PC-3 (cell line): ENCODE data around the gene TMEM229B. TPM values are rescaled to one million over a fixed set of nuclear protein-coding genes. Genes with fewer than 3 reads are reported as not detected.

Source experiments
- ATAC-seq: fragments of 200-7000 bp; cut with Tn5 transposase; 2 replicates; pipeline ENCODE4 v1.9.1; 2020; ENCODE audit warnings: mild to moderate bottlenecking, moderate library complexity
- BruUV-seq: library from RNA; stranded (reverse); fragments of 400-500 nt; replicated peaks from 2 replicates; lab custom pipeline; 2021; lab: Mats Ljungman, UMichigan
- CTCF ChIA-PET: fragments of 300-600 bp; sonication (Branson Sonifier 250); formaldehyde crosslinking; loops from one replicate; lab custom pipeline; 2022; ENCODE audit warnings: antibody characterized with exemption; lab: Charles Lee
- POLR2A ChIA-PET: fragments of 300-600 bp; sonication (Branson Sonifier 250); formaldehyde crosslinking; loops from one replicate; lab custom pipeline; 2022; ENCODE audit warnings: antibody characterized with exemption; ENCODE audit not compliant: unreplicated experiment; lab: Charles Lee
- DNase-seq: peaks from one replicate; pipeline ENCODE4 v3.0.0-alpha.2; 2015
- H2AFZ ChIP-seq: fragments of 300-600 bp; sonication (generic); 2 replicates; pipeline ENCODE4 v1.6.0; 2016; ENCODE audit warnings: antibody characterized with exemption, low read length
- H3F3A ChIP-seq: fragments of 300-600 bp; sonication (generic); one replicate; pipeline ENCODE4 v1.6.0; 2017; ENCODE audit warnings: antibody characterized with exemption, low read length, control low read depth, mild to moderate bottlenecking; ENCODE audit not compliant: unreplicated experiment
- H3K27ac ChIP-seq: fragments of 300-600 bp; sonication (generic); 2 replicates; pipeline ENCODE4 v1.5.1; 2016; ENCODE audit warnings: mild to moderate bottlenecking, low read length
- H3K27me3 ChIP-seq: fragments of 300-600 bp; sonication (generic); 2 replicates; pipeline ENCODE4 v1.6.1; 2016; ENCODE audit warnings: low read length, mixed read lengths
- H3K36me3 ChIP-seq: fragments of 300-600 bp; sonication (generic); 2 replicates; pipeline ENCODE4 v1.6.1; 2016; ENCODE audit warnings: low read depth, mixed run types, low read length, mixed read lengths
- H3K4me1 ChIP-seq: fragments of 300-600 bp; sonication (generic); 2 replicates; pipeline ENCODE4 v1.5.1; 2016; ENCODE audit warnings: low read length; ENCODE audit not compliant: insufficient read depth
- H3K4me2 ChIP-seq: fragments of 300-600 bp; sonication (generic); 2 replicates; pipeline ENCODE4 v1.6.0; 2016; ENCODE audit warnings: low read length
- H3K4me3 ChIP-seq: fragments of 300-600 bp; sonication (generic); 2 replicates; pipeline ENCODE4 v1.5.1; 2016; ENCODE audit warnings: mild to moderate bottlenecking, low read length, mixed read lengths
- H3K79me2 ChIP-seq: fragments of 300-600 bp; sonication (generic); 2 replicates; pipeline ENCODE4 v1.6.1; 2017; ENCODE audit warnings: low read length, mixed read lengths
- H3K9ac ChIP-seq: fragments of 300-600 bp; sonication (generic); 2 replicates; pipeline ENCODE4 v1.6.0; 2016; ENCODE audit warnings: mild to moderate bottlenecking, low read length
- H3K9me2 ChIP-seq: fragments of 300-600 bp; sonication (generic); replicated peaks from 2 replicates; pipeline ENCODE4 v1.6.1; 2016; ENCODE audit warnings: mixed run types, low read length, mixed read lengths
- H3K9me3 ChIP-seq: fragments of 300-600 bp; sonication (generic); 2 replicates; pipeline ENCODE4 v1.6.1; 2016; ENCODE audit warnings: low read length, mixed read lengths
- H4K20me1 ChIP-seq: fragments of 300-600 bp; sonication (generic); 2 replicates; pipeline ENCODE4 v1.6.1; 2016; ENCODE audit warnings: low read length, mixed read lengths
- CTCF ChIP-seq: fragments of 300-600 bp; sonication (generic); conservative IDR thresholded peaks from 2 replicates; pipeline ENCODE4 v1.5.1; 2017; ENCODE audit warnings: antibody characterized with exemption, low read depth, mild to moderate bottlenecking, low read length
- EZH2 ChIP-seq: fragments of 300-600 bp; sonication (generic); IDR thresholded peaks from one replicate; pipeline ENCODE4 v1.6.1; 2017; ENCODE audit warnings: antibody characterized with exemption, mild to moderate bottlenecking, low read length; ENCODE audit not compliant: unreplicated experiment
- EZH2phosphoT487 ChIP-seq: fragments of 300-600 bp; sonication (generic); IDR thresholded peaks from 2 replicates; pipeline ENCODE4 v1.6.1; 2018; ENCODE audit warnings: mild to moderate bottlenecking, antibody characterized with exemption, low read length, borderline replicate concordance
- intact Hi-C: fragments of 100-400 bp; cut with micrococcal nuclease; formaldehyde crosslinking; loops from 2 replicates; pipeline ENCODE4 v1.9.0; 2023
- total RNA-seq: library from RNA; depleted of rRNA; stranded (reverse); fragments of >200 nt; gene quantifications from 2 replicates; pipeline ENCODE4 v1.2.3, GENCODE V29; 2014

TMEM229B gene
- total RNA-seq, 1 experiment from 2014 or later = not detected

GRCh38 chr14:67426161-67426560 is 62.4 kb downstream of the TMEM229B start:
- Histone ChIP-seq H3K36me3 (no peaks in the 10 kb centered on the region), H3K27me3 (no peaks in the 10 kb centered on the region), H3K4me3 (no peak overlapping the region), H3F3A (no peaks in the 10 kb centered on the region), H3K79me2 (no peaks in the 10 kb centered on the region), H2AFZ (no peak overlapping the region), H3K27ac (no peak overlapping the region), H3K9ac (no peak overlapping the region), H3K9me3 (no peaks in the 10 kb centered on the region), H3K9me2 (no peaks in the 10 kb centered on the region), H4K20me1 (no peaks in the 10 kb centered on the region), H3K4me1 (peaks cover 8% of the 10 kb centered on the region), H3K4me2 (no peak overlapping the region)
- intact Hi-C loops = loop anchor here (2.0 to 5.0 kb wide), 2 partner anchors 86 to 107 kb away; partner anchors contain the start of gene PLEKHH1
- no TSS peak for BruUV-seq
- ATAC-seq (no peak), DNase-seq (no peak)
- ChIA-PET CTCF (interaction anchor here (0.6 to 2.9 kb wide), 4 partner anchors 58 to 278 kb away, joined by 5 to 55 read pairs (median 14); no protein-coding TSS in a partner anchor), POLR2A (no interaction called here)
- TF ChIP-seq EZH2 (no peak), EZH2phosphoT487 (no peak), CTCF (no peak)

GRCh38 chr14:67425608-67426007 is 62.9 kb downstream of the TMEM229B start:
- Histone ChIP-seq H3K4me2 (no peak overlapping the region), H4K20me1 (no peaks in the 10 kb centered on the region), H3K36me3 (no peaks in the 10 kb centered on the region), H3K9ac (no peak overlapping the region), H3F3A (no peaks in the 10 kb centered on the region), H3K9me3 (no peaks in the 10 kb centered on the region), H2AFZ (no peak overlapping the region), H3K79me2 (no peaks in the 10 kb centered on the region), H3K27ac (no peak overlapping the region), H3K27me3 (no peaks in the 10 kb centered on the region), H3K9me2 (no peaks in the 10 kb centered on the region), H3K4me3 (no peak overlapping the region), H3K4me1 (peaks cover 8% of the 10 kb centered on the region)
- ATAC-seq (no peak), DNase-seq (no peak)
- ChIA-PET POLR2A (interaction anchor here (0.6 kb wide), 1 partner anchor 77 kb away, joined by 14 read pairs; no protein-coding TSS in a partner anchor), CTCF (interaction anchor here (0.7 kb wide), 1 partner anchor 107 kb away, joined by 3 read pairs; the partner anchor contains the start of gene PLEKHH1)
- TF ChIP-seq EZH2phosphoT487 = no peak
- TF ChIP-seq EZH2 = no peak
- no peak for TF ChIP-seq CTCF
- BruUV-seq = no TSS peak
- intact Hi-C loops = loop anchor here (2.0 to 5.0 kb wide), 2 partner anchors 87 to 107 kb away; partner anchors contain the start of gene PLEKHH1

- Histone ChIP-seq H3K4me2 (no peak overlapping the region), H3K4me3 (no peak overlapping the region), H3K4me1 (peaks cover 13% of the 10 kb centered on the region), H4K20me1 (no peaks in the 10 kb centered on the region), H3K79me2 (no peaks in the 10 kb centered on the region), H3K27ac (no peak overlapping the region), H3K9me3 (no peaks in the 10 kb centered on the region), H2AFZ (no peak overlapping the region), H3K9ac (no peak overlapping the region), H3F3A (no peaks in the 10 kb centered on the region), H3K9me2 (no peaks in the 10 kb centered on the region), H3K36me3 (no peaks in the 10 kb centered on the region), H3K27me3 (no peaks in the 10 kb centered on the region)
- ATAC-seq = no peak
- intact Hi-C loops = no loop called here
- no TSS peak for BruUV-seq
- no peak for DNase-seq
- TF ChIP-seq EZH2phosphoT487 = no peak
- no peak for TF ChIP-seq EZH2
- no peak for TF ChIP-seq CTCF
- POLR2A ChIA-PET = no interaction called here
- CTCF ChIA-PET = interaction anchor here (0.9 kb wide), 1 partner anchor 147 kb away, joined by 4 read pairs; no protein-coding TSS in a partner anchor
These were observed 64.0 kb downstream of the TMEM229B start for GRCh38 chr14:67424539-67424938.
